Lung (tissue), 12 donors: Measurements from ENCODE around the gene MPC1. TPM values are rescaled to one million over a fixed set of nuclear protein-coding genes. Genes with fewer than 3 reads are reported as not detected.
A peak's percentile ranks its signal among the peaks of the same experiment; 100 is the strongest.

Experiments
- ATAC-seq: fragments of 200-7000 bp; cut with Tn5 transposase; one replicate; pipeline ENCODE4 v1.9.1; 2020; ENCODE audit warnings: moderate number of reproducible peaks; ENCODE audit not compliant: insufficient read depth, low FRiP score
- DNase-seq, 3 donors: peaks; one replicate each; pipeline ENCODE4 v3.0.0-alpha.2; 2013 to 2017
- H3K27ac ChIP-seq, 2 donors: one replicate each; pipeline ENCODE4 v1.5.1; 2013; ENCODE audit warnings: mild to moderate bottlenecking in 2 of 2, moderate library complexity in 2 of 2, control low read depth in 1 of 2, inconsistent platforms in 1 of 2, low read depth in 1 of 2, low read length in 1 of 2
- H3K27me3 ChIP-seq, 3 donors: one replicate each; pipeline ENCODE4 v1.5.1; 2013; ENCODE audit warnings: low read length in 2 of 3; ENCODE audit not compliant: control insufficient read depth in 3 of 3, insufficient read depth in 3 of 3
- H3K36me3 ChIP-seq, 4 donors: one replicate each; pipeline ENCODE4 v1.5.1; 2013; ENCODE audit warnings: low read length in 4 of 4, mild to moderate bottlenecking in 1 of 4, moderate library complexity in 1 of 4; ENCODE audit not compliant: control insufficient read depth in 4 of 4, insufficient read depth in 4 of 4
- H3K4me1 ChIP-seq, 5 donors: one replicate each; pipeline ENCODE4 v1.5.1; 2013; ENCODE audit warnings: low read length in 5 of 5, mild to moderate bottlenecking in 2 of 5, moderate library complexity in 1 of 5; ENCODE audit not compliant: control insufficient read depth in 5 of 5, insufficient read depth in 5 of 5
- H3K4me3 ChIP-seq: one replicate; pipeline ENCODE4 v1.5.1; 2013; ENCODE audit warnings: mild to moderate bottlenecking, control low read depth, moderate library complexity
- H3K9ac ChIP-seq, 2 donors: one replicate each; pipeline ENCODE4 v1.5.1; 2013; ENCODE audit warnings: low read length in 2 of 2, control low read depth in 1 of 2; ENCODE audit not compliant: insufficient read depth in 1 of 2
- H3K9me3 ChIP-seq, 4 donors: one replicate each; pipeline ENCODE4 v1.5.1; 2013; ENCODE audit warnings: low read length in 3 of 4, mild to moderate bottlenecking in 1 of 4, moderate library complexity in 1 of 4; ENCODE audit not compliant: control insufficient read depth in 4 of 4, insufficient read depth in 3 of 4
- WGBS, 2 donors: extraction: QIAGEN DNeasy Blood & Tissue Kit; methylation state at CpG; one replicate each; pipeline ENCODE4 v1.1.7; 2013; 5-methylcytosine and 5-hydroxymethylcytosine counted together
- polyA plus RNA-seq, 2 donors: library from polyadenylated mRNA; stranded (reverse); fragments of 200-250 nt; gene quantifications; one replicate each; pipeline ENCODE4 v1.2.1, GENCODE V29; 2013
- total RNA-seq, 2 donors: library from RNA; depleted of rRNA in 1 of 2; stranded (reverse); fragments of >200 nt in 1 of 2; gene quantifications; one replicate each; pipeline ENCODE4 v1.2.1, GENCODE V29; 2014 to 2021
- TF ChIP-seq, protein P1 (sequence below): IDR thresholded peaks from 2 replicates; pipeline ENCODE4 v1.5.1; 2012; ENCODE audit warnings: mild to moderate bottlenecking; ENCODE audit errors: control extremely low read depth, extremely low read depth
- donor health status: control.
- donor health status: control.
- donor health status: Bipolar disorder and iron deficiency.
- donor health status: healthy.
- donor health status: DM: yes; HTN: yes; CAD: no.

Gene MPC1
- total and polyA plus RNA-seq, 4 donors = 30.1 to 103 (median 56.6) TPM

DNA sequence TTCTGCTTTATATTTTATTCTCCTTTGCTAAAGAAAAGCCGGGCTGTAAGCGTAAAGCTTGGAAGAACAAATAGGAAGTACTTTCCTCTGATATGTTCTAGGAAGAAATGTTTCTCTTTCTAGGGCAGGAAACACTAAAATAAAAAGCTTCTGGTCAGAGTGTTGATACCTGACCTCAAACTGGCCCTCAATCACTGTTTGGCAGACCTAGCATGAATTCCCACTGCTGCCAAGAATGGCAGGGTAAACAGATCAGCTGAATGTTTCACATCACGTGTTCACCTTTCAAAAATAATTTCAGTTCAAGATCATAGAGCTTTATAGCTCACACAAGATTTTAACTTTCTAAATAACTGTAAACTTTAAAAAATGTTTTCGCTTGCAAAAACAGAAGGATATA is 2.9 kb downstream of the MPC1 start:
- Histone ChIP-seq H3K36me3 (no peaks in the 10 kb centered on the region), H3K4me1 (peaks cover 0 to 8% (median 0%) of the 10 kb centered on the region in 5 donors), H3K27me3 (no peaks in the 10 kb centered on the region), H3K9me3 (no peaks in the 10 kb centered on the region), H3K4me3 (no peak overlapping the region), H3K9ac (no peak overlapping the region), H3K27ac (no peak overlapping the region)
- WGBS, 2 donors = 62 to 76% methylated on average over 4 of the region's 4 CpGs
- DNase-seq (peak in 2 of 3 donors; percentile 28 to 29), ATAC-seq (no peak)
- TF ChIP-seq, protein P1, sequence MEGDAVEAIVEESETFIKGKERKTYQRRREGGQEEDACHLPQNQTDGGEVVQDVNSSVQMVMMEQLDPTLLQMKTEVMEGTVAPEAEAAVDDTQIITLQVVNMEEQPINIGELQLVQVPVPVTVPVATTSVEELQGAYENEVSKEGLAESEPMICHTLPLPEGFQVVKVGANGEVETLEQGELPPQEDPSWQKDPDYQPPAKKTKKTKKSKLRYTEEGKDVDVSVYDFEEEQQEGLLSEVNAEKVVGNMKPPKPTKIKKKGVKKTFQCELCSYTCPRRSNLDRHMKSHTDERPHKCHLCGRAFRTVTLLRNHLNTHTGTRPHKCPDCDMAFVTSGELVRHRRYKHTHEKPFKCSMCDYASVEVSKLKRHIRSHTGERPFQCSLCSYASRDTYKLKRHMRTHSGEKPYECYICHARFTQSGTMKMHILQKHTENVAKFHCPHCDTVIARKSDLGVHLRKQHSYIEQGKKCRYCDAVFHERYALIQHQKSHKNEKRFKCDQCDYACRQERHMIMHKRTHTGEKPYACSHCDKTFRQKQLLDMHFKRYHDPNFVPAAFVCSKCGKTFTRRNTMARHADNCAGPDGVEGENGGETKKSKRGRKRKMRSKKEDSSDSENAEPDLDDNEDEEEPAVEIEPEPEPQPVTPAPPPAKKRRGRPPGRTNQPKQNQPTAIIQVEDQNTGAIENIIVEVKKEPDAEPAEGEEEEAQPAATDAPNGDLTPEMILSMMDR = no peak

- H3K36me3 ChIP-seq = no peaks in the 10 kb centered on the region
- H3K9me3 ChIP-seq = no peaks in the 10 kb centered on the region
- H3K4me1 ChIP-seq = peaks cover 0 to 8% (median 0%) of the 10 kb centered on the region in 5 donors
- no peak overlapping the region for H3K4me3 ChIP-seq
- DNase-seq (no peak), ATAC-seq (no peak)
- no peaks in the 10 kb centered on the region for H3K27me3 ChIP-seq
- TF ChIP-seq, protein P1 = no peak
- H3K27ac ChIP-seq = no peak overlapping the region
- H3K9ac ChIP-seq = no peak overlapping the region
- 92 to 100% methylated on average over 1 of the region's 1 CpG for WGBS, 2 donors
These were observed 3.6 kb downstream of the MPC1 start for GRCh38 chr6:166379103-166379586.

GRCh38 chr6:166377721-166378120 is 5.0 kb downstream of the MPC1 start:
- Histone ChIP-seq H3K4me1 (peaks cover 0 to 8% (median 0%) of the 10 kb centered on the region in 5 donors), H3K36me3 (no peaks in the 10 kb centered on the region), H3K27ac (no peak overlapping the region), H3K27me3 (no peaks in the 10 kb centered on the region), H3K4me3 (no peak overlapping the region), H3K9ac (no peak overlapping the region), H3K9me3 (no peaks in the 10 kb centered on the region)
- 47 to 71% methylated on average over 2 of the region's 2 CpGs for WGBS, 2 donors
- no peak for ATAC-seq
- TF ChIP-seq, protein P1 = no peak
- no peak for DNase-seq

DNA sequence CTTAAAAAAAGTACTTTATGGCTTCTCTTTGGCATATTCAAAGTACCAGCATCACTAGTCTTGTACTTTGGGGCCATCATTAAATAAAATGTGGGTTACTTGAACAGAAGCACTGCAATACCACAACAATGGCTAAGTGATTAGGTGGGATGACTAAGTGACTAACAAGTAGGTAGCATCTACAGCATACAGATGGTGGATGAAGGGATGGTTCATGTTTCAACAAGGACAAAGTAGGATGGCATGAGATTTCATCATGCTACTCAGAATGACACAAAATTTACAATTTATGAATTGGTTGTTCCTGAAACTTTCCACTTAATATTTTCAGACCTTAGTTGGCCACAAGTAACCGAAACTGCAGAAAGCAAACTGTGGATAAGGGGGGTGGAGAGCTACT is 7.7 kb downstream of the MPC1 start:
- no peaks in the 10 kb centered on the region for H3K27me3 ChIP-seq
- H3K9ac ChIP-seq = no peak overlapping the region
- no peak overlapping the region for H3K4me3 ChIP-seq
- DNase-seq (no peak), ATAC-seq (no peak)
- 95 to 100% methylated on average over 1 of the region's 1 CpG for WGBS, 2 donors
- H3K9me3 ChIP-seq = no peaks in the 10 kb centered on the region
- no peak overlapping the region for H3K27ac ChIP-seq
- no peaks in the 10 kb centered on the region for H3K36me3 ChIP-seq
- peaks cover 0 to 10% (median 0%) of the 10 kb centered on the region in 5 donors for H3K4me1 ChIP-seq
- TF ChIP-seq, protein P1 = no peak
